ENCODE measurements around the gene JUNB. TPM values are rescaled to one million over a fixed set of nuclear protein-coding genes. Genes with fewer than 3 reads are reported as not detected.
A peak's percentile ranks its signal among the peaks of the same experiment; 100 is the strongest.

The JUNB gene
- total and polyA plus RNA-seq, 2 of the 13 experiments (the other 11 are each of a cell fraction or from before 2014, with no cell fraction given), result 7.7 to 8.2 TPM

GRCh38 chr19:12757544-12758274, 33.6 kb upstream of the JUNB start (continued):
- no peak for TF ChIP-seq ZNF703 (CRISPR knock-in tag; IDR thresholded peaks at IDR 0.05; ENCODE audit: borderline replicate concordance)
- TF ChIP-seq ZGPAT (CRISPR knock-in tag; IDR thresholded peaks at IDR 0.05), result peak; percentile 79
- TF ChIP-seq PHF5A (CRISPR knock-in tag; IDR thresholded peaks at IDR 0.05; ENCODE audit: low read depth, unreplicated experiment), result no peak
- no peak for TF ChIP-seq MED13 (CRISPR knock-in tag; IDR thresholded peaks at IDR 0.05)
- TF ChIP-seq NRL (CRISPR knock-in tag; IDR thresholded peaks at IDR 0.05; ENCODE audit: borderline replicate concordance), result no peak
- 0 out of 2 replicates have a peak, but pooled peaks have one; percentile 62 for TF ChIP-seq ARHGAP35 (CRISPR knock-in tag; IDR thresholded peaks at IDR 0.05; ENCODE audit: borderline replicate concordance)
- no peak for TF ChIP-seq SYNCRIP (IDR thresholded peaks at IDR 0.05; ENCODE audit: insufficient read depth, low read depth, low read length)
- no peak for TF ChIP-seq KDM3A (CRISPR knock-in tag; IDR thresholded peaks at IDR 0.05; ENCODE audit: low read depth)
- no peak for TF ChIP-seq HMG20A (CRISPR knock-in tag; IDR thresholded peaks at IDR 0.05; ENCODE audit: borderline replicate concordance)
- no peak for TF ChIP-seq PLRG1 (conservative IDR thresholded peaks at IDR 0.05)
- no peak for TF ChIP-seq ZNF138 (CRISPR knock-in tag; IDR thresholded peaks at IDR 0.05; ENCODE audit: low read depth)
- TF ChIP-seq ZNF740 (CRISPR knock-in tag; IDR thresholded peaks at IDR 0.05), result no peak
- TF ChIP-seq NCOA1 (CRISPR knock-in tag; IDR thresholded peaks at IDR 0.05), result no peak
- no peak for TF ChIP-seq PBX3 (CRISPR knock-in tag; IDR thresholded peaks at IDR 0.05; ENCODE audit: borderline replicate concordance)
- TF ChIP-seq ZBTB34 (CRISPR knock-in tag; IDR thresholded peaks at IDR 0.05), result no peak
- no peak for TF ChIP-seq TOE1 (CRISPR knock-in tag; IDR thresholded peaks at IDR 0.05)
- no peak for TF ChIP-seq KAT7 (CRISPR knock-in tag; IDR thresholded peaks at IDR 0.05; ENCODE audit: borderline replicate concordance)
- TF ChIP-seq ZNF414 (CRISPR knock-in tag; IDR thresholded peaks at IDR 0.05), result no peak
- peak; percentile 67 for TF ChIP-seq YY1 (IDR thresholded peaks at IDR 0.05; ENCODE audit: insufficient read depth, insufficient replicate concordance, low read depth, low read length)
- no peak for TF ChIP-seq ZBTB43 (CRISPR knock-in tag; conservative IDR thresholded peaks at IDR 0.05)
- TF ChIP-seq ZSCAN22 (CRISPR knock-in tag; IDR thresholded peaks at IDR 0.05), result 0 out of 2 replicates have a peak, but pooled peaks have one; percentile 63
- peak; percentile 71; the same call in 1 of the 2 replicates for TF ChIP-seq ZBTB14 (CRISPR knock-in tag; IDR thresholded peaks at IDR 0.05)

Measured in HepG2 (cell line).